ENCODE data around the gene RERE.
"Not testable (repeated sequence)": the region's sequence is repeated elsewhere in the genome, so short reads cannot be mapped to it uniquely, and the experiment has no call there.

The RERE gene

DNA sequence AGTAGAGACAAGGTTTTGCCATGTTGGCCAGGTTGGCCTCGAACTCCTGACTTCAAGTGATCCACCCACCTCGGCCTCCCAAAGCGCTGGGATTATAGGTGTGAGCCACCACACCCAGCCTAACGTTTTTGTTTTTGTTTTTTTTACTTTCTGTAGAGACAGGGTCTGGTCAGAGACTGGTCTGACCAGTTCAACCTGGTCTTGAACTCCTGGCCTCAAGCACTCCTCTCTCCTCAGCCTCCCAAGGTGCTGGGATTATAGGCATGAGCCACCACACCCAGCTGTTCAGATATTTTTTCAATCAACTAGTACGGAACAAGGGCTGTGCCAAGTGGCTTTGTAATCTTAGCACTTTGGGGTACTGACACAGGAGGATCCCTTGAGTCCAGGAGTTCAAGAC lies 209.5 kb downstream of the RERE start:
- no peak for DNase-seq (ENCODE audit: low read depth in 2 of 2)

DNA sequence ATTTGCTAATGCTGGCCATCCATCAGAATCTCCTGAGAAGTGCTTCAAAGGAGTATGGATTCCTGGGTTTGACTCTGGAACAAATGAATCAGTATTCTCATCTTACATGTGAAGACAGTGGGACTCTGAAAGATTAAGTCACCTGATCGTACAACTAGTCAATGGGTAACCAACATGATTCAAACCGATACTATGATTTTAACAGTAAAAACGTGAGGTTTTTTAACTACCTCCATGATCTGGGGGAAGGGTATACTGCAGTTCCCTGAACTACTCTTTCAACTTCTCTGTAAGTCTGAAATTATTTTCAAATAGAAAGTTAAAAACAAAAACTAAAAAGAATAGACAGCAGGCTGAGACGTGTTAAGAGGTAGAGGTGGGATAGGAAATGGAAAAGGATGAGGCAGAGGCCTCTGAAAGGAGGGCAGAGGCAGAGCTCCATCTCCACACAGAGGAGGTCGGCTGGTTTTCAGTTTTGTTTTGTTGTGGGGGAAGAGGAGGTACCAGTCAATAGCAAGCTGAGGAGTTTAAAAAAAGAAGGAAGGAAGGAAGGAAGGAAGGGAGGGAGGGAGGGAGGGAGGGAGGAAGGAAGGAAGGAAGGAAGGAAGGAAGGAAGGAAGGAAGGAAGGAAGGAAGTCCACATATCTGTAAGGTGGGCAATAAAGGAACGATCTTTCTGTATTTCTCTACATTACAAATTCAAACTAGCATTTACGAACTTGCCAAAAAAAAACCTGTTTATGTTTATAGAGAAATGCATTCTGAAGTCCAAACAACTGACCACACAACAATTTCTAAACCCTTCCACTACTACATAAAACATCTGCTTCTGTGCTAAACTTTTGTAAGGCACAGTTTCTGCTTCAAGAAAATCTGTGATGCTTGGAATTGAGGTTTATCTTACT lies 213.1 kb downstream of the RERE start:
- DNase-seq (ENCODE audit: low read depth in 2 of 2): peak in 1 of 2 donors; percentile 15

GRCh38 chr1:8603220-8603616 lies 214.2 kb downstream of the RERE start:
- DNase-seq (ENCODE audit: low read depth in 2 of 2): no peak

DNA sequence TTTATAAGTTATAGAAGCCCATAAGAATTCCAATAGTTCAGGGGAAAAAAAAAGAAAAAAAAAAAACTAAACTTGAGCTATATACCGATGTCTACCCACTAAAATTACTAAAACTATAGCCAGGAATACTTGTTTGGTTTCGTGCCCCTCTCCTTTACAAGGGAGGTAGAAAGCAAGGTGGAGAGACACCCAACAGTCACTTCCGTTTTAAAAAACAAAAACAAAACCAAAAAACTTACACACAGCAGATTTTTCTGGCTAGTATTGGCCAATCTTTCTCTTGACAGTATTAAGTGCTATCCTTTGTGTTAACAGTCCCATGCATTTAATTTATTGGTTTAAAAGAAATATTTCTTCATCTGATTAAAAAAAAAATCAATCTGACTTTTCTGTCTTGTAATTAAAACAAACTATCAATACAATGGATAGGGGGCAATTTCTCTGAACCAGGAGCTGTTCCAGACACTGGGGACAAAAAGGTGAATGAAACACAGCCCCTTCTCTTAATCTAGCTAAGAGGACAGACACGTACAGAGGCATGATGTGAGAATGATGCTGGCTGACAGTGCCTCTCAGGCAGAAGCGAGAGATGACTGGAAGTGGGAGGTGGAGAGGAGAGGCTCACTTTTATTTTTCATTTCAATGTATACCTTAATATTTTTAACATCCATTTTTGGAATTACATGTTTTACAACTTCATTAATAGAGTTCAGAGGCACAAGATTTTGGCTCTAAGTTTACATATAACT lies 214.8 kb downstream of the RERE start:
- DNase-seq (ENCODE audit: low read depth in 2 of 2): peak in 1 of 2 donors; percentile 2

GRCh38 chr1:8600336-8600735 lies 217.1 kb downstream of the RERE start:
- DNase-seq (ENCODE audit: low read depth in 2 of 2): no peak

- no peak for DNase-seq (ENCODE audit: low read depth in 2 of 2)
Measured at GRCh38 chr1:8599646-8600212, 217.7 kb downstream of the RERE start.

GRCh38 chr1:8598783-8599182 lies 218.7 kb downstream of the RERE start:
- no peak for DNase-seq (ENCODE audit: low read depth in 2 of 2)

GRCh38 chr1:8598060-8598724 lies 219.2 kb downstream of the RERE start:
- DNase-seq (ENCODE audit: low read depth in 2 of 2): no peak

- DNase-seq (ENCODE audit: low read depth in 2 of 2): no peak
Measured at GRCh38 chr1:8597455-8597854, 220.0 kb downstream of the RERE start.

DNA sequence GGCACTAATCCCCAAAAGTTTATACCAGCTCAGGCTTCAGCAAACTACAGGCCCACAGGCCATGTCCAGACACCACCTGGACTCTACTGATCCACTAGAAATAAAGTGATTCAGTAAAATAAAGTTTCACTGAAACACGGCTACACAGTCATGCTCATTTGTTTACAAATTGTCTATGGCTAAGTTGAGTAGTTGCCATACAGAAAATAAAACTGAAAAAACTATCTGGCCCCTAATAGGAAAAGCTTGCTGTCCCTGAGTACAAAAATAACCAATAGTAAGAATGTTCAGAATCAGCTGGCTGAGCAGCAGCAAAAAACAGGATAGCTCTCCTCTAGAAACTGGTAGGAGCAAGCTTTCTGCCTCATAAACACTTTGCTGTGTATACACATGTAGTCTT lies 221.5 kb downstream of the RERE start:
- no peak for DNase-seq (ENCODE audit: low read depth in 2 of 2)

DNA sequence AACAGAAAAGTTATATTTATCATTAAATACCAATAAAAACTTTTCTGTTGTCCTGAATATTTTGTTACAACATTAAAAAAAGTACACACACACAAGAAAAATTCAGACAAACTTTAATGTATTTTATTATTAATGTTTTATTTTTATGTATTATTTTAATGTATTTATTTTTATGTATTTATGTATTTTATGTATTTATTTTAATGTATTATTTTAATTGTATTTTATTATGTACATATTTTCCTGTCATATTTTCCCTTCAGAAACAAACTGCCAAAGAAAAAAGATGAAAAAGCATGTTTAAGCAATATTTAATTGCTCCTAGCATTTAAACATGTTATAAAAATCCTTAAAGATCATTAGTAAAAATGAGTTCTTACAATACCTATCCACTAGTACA lies 222.1 kb downstream of the RERE start:
- DNase-seq (ENCODE audit: low read depth in 2 of 2): no peak

DNA sequence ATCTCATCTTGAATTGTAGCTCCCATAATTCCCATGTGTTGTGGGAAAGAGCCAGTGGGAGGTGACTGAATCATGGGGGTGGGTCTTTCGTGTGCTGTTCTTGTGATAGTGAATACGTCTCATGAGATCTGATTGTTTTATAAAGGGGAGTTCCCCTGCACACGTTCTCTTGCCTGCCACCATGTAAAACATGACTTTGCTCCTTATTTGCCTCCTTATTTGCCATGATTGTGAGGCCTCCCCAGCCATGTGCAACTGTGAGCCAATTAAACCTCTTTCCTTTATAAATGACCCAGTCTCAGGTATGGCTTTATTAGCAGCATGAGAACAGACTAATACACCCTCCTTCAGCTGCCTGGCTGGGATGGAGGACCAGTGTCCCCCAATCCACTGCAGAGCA lies 224.1 kb downstream of the RERE start:
- not testable (repeated sequence) for DNase-seq (ENCODE audit: low read depth in 2 of 2)

- no peak for DNase-seq (ENCODE audit: low read depth in 2 of 2)
Measured at GRCh38 chr1:8591569-8591968, 225.9 kb downstream of the RERE start.

GRCh38 chr1:8590721-8591351 lies 226.6 kb downstream of the RERE start:
- no peak for DNase-seq (ENCODE audit: low read depth in 2 of 2)

DNA sequence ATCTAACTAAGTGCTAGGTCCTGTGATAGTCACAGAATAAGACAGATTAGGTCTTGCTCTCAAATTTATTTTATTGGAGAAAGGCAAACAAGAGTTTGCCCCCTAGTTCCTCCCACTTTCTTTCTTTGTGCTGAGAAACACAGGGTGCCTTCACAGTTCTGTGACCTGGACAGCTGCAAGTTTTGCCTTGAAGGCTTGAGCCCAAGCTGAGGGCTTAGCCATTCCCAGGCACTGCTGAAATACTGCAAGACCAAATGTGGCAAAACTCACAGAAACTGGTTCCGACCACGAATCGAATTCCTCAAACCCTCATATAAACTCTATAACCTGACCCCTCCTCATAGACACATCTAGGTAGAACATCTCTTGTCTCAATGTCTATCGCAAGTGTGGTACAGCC lies 227.9 kb downstream of the RERE start:
- DNase-seq (ENCODE audit: low read depth in 2 of 2): no peak

DNA sequence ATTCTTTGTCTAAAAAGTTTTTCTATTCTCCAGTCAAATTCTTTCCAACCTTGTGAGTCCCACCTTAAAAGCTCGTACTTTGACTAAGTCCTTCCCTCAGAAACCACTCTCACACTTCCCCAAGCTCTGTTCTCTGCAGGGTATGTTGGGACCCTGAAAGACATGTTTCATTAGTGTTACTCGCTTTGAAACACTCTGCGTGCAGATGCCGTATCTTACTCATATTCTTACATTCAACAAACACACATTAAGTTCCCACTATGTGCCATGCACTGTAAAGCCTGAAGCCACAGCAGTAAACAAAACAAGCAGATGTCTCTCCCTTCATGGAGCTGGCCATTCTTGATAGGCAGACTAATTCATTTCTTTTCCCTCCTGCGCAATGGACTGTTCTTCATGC lies 229.7 kb downstream of the RERE start:
- DNase-seq (ENCODE audit: low read depth in 2 of 2): no peak

DNA sequence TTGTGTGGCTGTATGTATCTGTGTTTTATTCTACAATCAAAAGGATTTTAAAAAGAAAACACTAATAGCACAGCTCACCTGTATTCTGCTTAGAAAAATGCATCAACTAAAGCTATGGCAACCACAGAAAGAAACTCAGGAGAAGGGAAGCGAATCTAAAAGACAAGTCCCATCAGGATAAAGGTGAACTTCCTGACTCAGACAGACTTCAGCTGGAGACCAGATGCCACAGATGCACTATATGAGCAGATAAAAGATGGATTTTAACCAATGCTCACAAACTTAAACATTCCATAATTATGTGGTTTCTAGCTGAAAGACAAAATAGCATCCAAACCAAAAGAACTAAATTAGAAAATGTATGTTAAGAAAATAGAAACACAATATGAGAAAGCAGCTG lies 231.0 kb downstream of the RERE start:
- DNase-seq (ENCODE audit: low read depth in 2 of 2): no peak

- DNase-seq (ENCODE audit: low read depth in 2 of 2): no peak
Measured at GRCh38 chr1:8584316-8584715, 233.1 kb downstream of the RERE start.

DNA sequence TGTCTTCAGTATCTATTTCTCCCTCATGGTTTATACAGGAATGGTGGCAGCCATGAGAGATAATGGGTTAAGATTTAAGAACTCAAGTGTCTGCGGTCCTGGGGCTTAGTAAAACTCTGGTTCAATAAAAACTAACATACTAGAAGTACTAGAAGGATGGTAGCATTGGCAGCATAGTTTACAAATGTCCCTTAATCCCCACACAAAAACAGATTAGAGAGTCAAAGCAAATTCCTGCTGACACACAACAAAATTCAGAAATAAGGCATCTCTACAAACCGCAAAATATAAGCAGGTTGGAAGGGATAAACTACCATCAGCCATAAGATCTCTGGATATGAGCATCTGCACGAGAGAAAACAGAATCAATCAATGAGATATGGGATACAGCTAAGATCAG lies 234.4 kb downstream of the RERE start:
- no peak for DNase-seq (ENCODE audit: low read depth in 2 of 2)

GRCh38 chr1:8580566-8580965 lies 236.9 kb downstream of the RERE start:
- DNase-seq (ENCODE audit: low read depth in 2 of 2): no peak

GRCh38 chr1:8578936-8579335 lies 238.5 kb downstream of the RERE start:
- no peak for DNase-seq (ENCODE audit: low read depth in 2 of 2)

Measured in stimulated activated CD8-positive, alpha-beta memory T cell treated with anti-CD3 and anti-CD28 coated beads, Interleukin-15, amount 100 ng/mL, for 48 hours (primary cell).